ENCODE data around the gene SYNE1.
"Not testable (repeated sequence)": the region's sequence is repeated elsewhere in the genome, so short reads cannot be mapped to it uniquely, and the experiment has no call there.

Gene SYNE1

GRCh38 chr6:152180601-152181000 is 456.6 kb downstream of the SYNE1 start:
- DNase-seq (ENCODE audit: low spot score): no peak

GRCh38 chr6:152176268-152176667 is 460.9 kb downstream of the SYNE1 start:
- DNase-seq (ENCODE audit: low spot score): no peak

DNA sequence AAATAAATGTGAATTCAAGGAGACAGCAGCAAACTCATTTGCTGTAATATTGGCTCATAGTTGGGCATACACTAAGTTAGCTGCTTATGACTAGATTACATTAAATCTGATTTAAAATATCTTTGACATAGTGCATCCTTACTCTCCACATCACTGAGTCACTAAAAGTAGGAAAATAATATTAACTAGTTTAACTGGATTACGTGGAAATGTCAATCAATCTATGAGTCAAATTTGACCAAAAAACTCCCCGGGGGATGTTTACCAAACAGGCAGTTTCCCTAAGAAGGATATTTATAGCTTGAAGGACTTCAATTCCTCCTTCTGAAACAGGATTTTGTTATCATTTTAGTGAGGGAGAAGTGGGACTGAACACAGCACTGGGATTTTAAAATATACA is 463.2 kb downstream of the SYNE1 start:
- no peak for DNase-seq (ENCODE audit: low spot score)

DNA sequence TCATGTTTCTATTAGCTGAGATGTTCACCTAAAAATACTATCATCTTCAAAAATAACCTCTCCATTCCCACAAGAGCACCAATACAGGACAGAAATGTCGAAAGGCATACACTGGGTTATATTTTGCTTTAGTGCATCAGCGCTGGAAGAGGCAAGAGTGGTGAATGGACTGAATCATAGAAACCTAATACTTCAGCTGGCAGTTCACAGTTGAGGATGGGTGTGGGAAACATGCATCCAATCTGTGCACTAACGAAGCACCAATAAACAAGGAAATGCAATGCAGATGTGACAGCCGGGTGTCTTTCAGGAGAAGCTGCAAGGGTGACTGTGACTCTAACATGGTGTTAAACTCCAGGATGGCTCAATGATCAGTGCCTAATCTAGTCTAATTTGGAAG is 463.8 kb downstream of the SYNE1 start:
- DNase-seq (ENCODE audit: low spot score): no peak

GRCh38 chr6:152170702-152171667 is 466.2 kb downstream of the SYNE1 start:
- no peak for DNase-seq (ENCODE audit: low spot score)

DNA sequence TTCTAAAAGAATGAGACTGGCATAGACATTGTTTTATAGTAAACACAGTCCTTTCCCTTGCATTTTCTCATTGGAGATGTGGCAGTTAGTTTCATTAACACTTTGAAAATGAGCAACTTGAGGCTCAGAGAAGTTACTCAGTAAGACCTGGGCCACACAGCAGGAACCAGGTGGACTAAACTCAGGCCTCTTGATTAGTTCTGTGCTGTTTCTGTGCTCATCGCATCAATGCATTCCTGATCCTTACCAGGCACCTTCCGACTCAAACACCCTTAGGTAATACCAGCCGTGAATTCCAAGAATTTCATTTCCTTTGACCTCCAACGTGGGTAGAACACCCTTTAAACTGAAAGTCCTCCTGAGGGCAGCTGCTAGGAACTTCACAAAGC is 466.9 kb downstream of the SYNE1 start:
- DNase-seq (ENCODE audit: low spot score): no peak

- no peak for DNase-seq (ENCODE audit: low spot score)
These were observed 469.2 kb downstream of the SYNE1 start for GRCh38 chr6:152167641-152168603.

DNA sequence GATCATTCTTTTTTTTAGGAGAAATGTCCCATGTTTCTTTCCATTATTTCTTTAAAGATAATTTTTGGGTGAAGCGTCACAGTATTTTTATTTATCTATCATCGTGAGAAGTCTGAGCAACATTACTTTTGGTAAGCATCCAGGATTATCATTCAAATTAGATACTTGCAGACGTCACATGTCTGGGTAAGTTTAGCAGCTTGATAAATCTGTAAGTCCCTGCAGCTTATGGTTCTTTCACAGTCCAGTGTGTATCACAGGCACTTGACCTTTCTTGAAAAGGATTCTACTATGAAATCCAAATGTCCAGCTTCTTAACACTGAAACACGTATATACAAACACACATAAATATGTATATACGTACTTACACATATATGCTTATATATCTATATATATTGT is 470.3 kb downstream of the SYNE1 start:
- DNase-seq (ENCODE audit: low spot score): no peak

DNA sequence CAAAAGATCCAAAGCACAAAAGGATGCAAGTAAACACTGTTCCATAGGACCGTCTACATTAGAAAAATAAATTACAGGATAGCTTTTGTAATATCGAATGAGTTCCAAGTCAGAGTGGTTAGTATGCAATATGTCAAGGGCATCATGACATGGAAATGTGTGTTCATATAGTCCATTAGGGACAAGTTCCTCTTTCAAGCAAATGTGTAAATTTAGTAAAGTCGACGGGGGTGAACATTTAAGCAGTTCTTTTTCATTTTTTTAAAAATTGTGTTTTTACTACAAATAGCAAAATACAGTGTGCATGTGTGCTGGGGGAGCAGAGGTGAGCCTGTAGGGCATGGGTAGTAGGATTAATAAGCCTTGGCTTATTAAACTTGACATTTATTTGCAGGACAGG is 470.7 kb downstream of the SYNE1 start:
- no peak for DNase-seq (ENCODE audit: low spot score)

DNA sequence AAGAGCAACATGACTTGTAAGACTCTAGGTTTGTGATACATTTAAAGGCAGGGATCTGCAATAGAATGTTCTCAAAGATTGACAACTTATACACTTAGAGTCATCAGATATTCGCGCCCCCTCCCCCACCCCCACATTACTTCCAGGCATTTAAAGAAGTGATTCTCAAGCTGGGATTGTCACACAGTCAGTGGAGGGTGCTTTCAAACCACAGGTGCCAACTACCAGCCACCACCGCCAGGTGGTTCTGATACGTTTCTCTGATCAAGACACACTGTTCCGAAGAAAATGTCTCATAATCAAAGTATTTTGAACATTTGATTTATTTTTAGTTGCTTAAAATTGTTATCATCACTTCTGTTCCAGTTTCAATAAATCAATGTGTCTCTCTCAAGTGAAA is 472.2 kb downstream of the SYNE1 start:
- no peak for DNase-seq (ENCODE audit: low spot score)

DNA sequence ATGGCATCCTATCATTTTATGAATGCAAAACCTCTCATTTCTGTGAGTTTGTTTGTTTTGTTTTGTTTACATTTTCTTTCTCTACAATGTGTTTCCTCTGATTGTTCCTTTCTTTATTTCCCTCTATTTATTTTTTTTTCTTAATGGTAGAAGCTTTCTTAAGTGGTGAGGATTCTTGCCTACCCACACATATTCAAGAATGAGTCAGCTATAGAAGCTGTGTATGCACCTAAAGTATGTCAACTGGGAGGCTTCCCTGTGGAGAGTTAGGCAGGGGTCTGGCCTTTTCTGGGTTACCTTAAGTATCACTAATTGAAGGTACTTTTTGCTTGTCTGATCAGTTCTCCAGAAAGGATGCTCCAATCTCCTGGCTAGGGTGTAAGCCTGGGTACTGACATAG is 475.7 kb downstream of the SYNE1 start:
- no peak for DNase-seq (ENCODE audit: low spot score)

- DNase-seq (ENCODE audit: low spot score): no peak
These were observed 476.8 kb downstream of the SYNE1 start for GRCh38 chr6:152160346-152160745.

GRCh38 chr6:152155792-152156191 is 481.4 kb downstream of the SYNE1 start:
- DNase-seq (ENCODE audit: low spot score): no peak

- no peak for DNase-seq (ENCODE audit: low spot score)
These were observed 482.4 kb downstream of the SYNE1 start for GRCh38 chr6:152154559-152155356.

DNA sequence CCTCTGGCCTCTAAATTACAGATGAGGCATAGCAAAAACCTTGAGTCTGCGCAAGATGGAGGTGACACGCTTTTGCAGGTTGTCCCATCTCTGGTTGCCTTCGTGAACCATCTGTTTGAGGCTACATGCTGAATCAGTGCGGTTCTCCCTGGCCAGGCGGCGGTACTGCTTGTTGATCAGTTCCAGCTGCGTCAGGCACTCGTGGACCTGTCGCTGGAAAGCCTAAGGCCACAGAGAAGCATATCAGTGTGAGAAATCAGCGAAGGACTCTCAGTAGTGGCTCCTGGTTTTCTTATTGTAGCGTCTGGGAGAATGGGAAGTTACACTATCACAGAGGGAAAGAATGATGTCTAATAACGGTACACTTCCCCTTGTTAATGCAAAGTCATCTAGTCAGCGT is 485.2 kb downstream of the SYNE1 start:
- DNase-seq (ENCODE audit: low spot score): no peak

- DNase-seq (ENCODE audit: low spot score): no peak
These were observed 487.0 kb downstream of the SYNE1 start for GRCh38 chr6:152150196-152150595.

DNA sequence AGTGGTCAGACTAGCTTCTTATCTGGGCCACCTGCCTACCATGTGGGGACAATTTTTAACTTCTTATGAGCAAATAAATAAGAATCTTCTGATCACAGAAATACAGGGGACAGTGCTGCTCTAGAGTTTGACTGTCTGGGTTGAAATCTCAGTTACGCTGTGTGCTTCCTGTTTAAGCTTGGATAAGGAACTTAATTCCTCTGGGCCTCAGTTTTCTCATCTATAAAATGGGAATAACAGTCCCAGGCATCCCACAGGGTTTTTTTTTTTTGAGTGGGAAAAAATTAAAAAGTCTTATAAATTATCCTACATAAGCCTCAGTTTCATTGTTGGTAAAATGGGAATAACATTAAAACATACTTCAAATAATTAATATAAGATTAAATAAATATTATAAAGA is 488.8 kb downstream of the SYNE1 start:
- DNase-seq (ENCODE audit: low spot score): no peak

DNA sequence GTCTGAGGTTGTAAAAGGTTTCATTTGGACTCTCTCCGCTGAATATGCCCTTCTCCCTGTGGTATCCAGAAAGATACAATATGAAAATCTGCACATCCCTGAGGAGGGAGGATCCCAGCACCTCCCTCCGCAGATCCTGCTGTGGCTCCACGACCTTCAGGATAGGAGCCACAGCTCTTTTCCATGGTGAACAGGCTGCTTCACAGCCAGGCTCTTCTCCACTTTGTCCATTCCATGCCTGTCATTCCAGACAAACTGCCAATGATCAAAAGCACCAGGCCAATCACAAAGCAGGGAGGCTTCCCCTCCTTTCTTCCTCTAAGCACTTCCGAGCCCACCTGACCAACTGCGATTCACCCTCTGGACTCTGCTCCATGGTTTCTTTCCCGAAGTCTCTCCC is 489.9 kb downstream of the SYNE1 start:
- DNase-seq (ENCODE audit: low spot score): no peak

DNA sequence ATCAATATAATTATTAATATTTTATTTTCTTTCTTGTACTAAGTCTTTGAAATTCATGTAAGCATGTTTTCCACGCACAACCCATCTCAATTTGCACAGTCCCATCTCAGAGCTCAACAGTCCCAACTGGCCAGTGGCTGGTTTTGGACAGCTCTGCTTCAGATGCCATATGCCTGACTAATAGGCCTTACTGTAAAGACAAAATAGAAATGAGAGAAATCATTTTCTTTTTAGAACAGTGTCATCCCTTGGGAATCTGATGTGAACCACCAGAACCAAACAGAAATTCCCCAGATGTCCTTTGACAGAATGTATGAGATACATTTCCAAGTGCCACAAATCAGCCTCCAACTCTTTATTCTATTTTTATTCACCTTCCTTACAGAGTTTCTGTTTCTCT is 490.8 kb downstream of the SYNE1 start:
- no peak for DNase-seq (ENCODE audit: low spot score)

GRCh38 chr6:152143359-152143758 is 493.8 kb downstream of the SYNE1 start:
- no peak for DNase-seq (ENCODE audit: low spot score)

DNA sequence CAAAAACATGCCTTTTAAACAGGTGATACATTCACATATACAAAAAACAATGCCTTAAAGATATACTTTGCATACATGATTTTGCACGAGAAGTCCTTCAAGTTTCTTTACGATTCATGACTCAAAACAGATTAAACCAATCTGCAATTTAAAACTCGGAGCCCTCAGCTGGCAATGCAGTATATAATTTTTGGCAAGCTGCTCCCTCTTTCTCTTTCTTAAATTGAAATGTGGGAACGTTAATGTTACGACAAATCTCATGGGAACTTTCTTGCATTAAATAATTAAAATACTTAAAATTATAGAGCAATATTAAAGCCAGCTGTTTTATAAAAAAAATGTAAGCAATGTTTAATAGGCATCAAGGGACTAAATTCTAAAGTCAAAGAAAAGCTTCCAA is 495.1 kb downstream of the SYNE1 start:
- DNase-seq (ENCODE audit: low spot score): no peak

DNA sequence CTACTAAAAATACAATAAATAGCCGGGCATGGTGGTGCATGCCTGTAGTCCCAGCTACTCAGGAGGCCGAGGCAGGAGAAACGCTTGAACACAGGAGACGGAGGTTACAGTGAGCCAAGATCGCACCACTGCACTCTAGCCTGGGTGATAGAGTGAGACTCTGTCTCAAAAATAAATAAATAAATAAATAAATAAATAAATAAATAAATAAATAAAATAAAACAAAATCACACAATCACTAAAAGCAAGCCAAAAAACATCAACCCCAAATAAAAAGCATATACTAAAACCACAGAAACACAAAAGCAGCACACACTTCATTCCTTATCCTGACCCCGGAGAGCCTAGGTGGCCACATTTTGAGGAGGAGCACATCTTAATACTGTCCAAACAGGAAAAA is 498.8 kb downstream of the SYNE1 start:
- DNase-seq (ENCODE audit: low spot score): not testable (repeated sequence)
